Coronary artery (tissue), 2 donors: ENCODE data around the gene OR10H5.
"Not testable (repeated sequence)": the region's sequence is repeated elsewhere in the genome, so short reads cannot be mapped to it uniquely, and the experiment has no call there.

Experiments
- DNase-seq: peaks from one replicate; pipeline ENCODE4 v3.0.0-alpha.2; 2017; ENCODE audit warnings: low spot score
- H3K27ac ChIP-seq, 2 donors: fragments of 200-600 bp; sonication (generic); one replicate each; pipeline ENCODE4 v1.5.1; 2016 to 2019
- H3K4me3 ChIP-seq: fragments of 200-600 bp; sonication (generic); 2 replicates; pipeline ENCODE4 v1.5.1; 2016; ENCODE audit warnings: mild to moderate bottlenecking, moderate library complexity
- TF ChIP-seq, protein P1 (sequence below): fragments of 200-600 bp; sonication (generic); IDR thresholded peaks from one replicate; pipeline ENCODE4 v1.5.1; 2019; ENCODE audit warnings: antibody characterized with exemption

Gene OR10H5

DNA sequence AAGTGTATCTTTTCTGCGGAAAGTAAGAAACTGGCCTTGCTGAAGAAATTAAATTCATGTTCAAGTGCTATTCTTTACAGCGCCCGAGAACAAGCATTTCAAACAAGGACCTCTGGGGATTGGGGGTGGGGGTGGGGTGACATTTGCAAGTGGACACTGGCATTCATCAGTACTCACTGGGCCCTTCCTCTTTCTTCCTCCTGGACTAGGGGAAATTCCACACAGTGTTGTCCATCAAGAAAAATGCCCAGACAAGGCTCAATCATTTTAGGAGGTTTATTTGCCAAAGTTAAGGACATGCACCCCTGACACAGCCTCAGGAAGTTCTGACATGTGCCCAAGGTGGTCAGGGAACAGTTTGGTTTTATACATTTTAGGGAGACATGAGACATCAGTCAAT, 50.9 kb downstream of the OR10H5 start:
- TF ChIP-seq, protein P1, sequence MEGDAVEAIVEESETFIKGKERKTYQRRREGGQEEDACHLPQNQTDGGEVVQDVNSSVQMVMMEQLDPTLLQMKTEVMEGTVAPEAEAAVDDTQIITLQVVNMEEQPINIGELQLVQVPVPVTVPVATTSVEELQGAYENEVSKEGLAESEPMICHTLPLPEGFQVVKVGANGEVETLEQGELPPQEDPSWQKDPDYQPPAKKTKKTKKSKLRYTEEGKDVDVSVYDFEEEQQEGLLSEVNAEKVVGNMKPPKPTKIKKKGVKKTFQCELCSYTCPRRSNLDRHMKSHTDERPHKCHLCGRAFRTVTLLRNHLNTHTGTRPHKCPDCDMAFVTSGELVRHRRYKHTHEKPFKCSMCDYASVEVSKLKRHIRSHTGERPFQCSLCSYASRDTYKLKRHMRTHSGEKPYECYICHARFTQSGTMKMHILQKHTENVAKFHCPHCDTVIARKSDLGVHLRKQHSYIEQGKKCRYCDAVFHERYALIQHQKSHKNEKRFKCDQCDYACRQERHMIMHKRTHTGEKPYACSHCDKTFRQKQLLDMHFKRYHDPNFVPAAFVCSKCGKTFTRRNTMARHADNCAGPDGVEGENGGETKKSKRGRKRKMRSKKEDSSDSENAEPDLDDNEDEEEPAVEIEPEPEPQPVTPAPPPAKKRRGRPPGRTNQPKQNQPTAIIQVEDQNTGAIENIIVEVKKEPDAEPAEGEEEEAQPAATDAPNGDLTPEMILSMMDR, result no peak
- DNase-seq, result no peak
- Histone ChIP-seq H3K27ac (no peak overlapping the region), H3K4me3 (no peak overlapping the region)

GRCh38 chr19:15839888-15840287, 52.4 kb downstream of the OR10H5 start:
- not testable (repeated sequence) for H3K4me3 ChIP-seq, DNase-seq, H3K27ac ChIP-seq

GRCh38 chr19:15840833-15841232, 53.4 kb downstream of the OR10H5 start:
- TF ChIP-seq, protein P1, result no peak
- H3K27ac ChIP-seq, result no peak overlapping the region

DNA sequence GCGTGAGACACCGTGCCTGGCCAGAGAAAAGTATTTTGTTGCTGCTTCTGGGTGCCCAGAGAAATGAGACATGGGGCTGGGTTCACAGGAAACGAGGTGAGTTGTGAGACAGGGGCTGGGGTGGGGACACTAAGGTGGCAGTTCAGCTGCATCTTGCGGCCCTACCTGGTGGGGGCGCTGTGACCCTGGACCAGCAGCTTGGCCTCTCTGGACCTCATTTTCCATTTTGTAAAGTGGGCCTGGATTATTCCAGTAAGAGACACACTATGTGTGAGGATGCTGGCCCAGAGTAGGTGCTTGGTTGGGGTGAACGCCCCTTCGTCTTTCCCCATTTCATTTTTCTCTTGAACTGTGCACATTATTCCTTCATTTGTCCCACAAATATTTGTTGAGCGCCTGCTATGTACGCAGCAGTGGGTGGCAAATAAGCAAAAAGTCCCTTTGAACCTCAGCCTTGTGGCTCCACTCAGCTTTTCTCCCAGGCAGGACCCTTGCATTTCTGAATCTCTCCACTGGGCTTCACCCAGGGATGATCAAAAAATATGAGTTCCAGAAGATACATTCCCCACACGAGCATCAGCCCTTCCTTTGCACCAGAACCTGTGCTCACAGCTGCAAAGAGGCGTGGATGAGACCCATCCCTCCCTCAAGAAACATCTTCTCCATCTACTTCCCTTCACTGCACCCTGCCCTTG, 54.6 kb downstream of the OR10H5 start:
- TF ChIP-seq, protein P1, result no peak
- no peak for DNase-seq
- no peak overlapping the region for H3K27ac ChIP-seq
- no peak overlapping the region for H3K4me3 ChIP-seq

More at GRCh38 chr19:15840833-15841232, 53.4 kb downstream of the OR10H5 start:
- DNase-seq, result no peak
- no peak overlapping the region for H3K4me3 ChIP-seq

- DNase-seq, result no peak
- no peak overlapping the region for H3K27ac ChIP-seq
- TF ChIP-seq, protein P1, result no peak
- H3K4me3 ChIP-seq, result no peak overlapping the region
Measured at GRCh38 chr19:15843203-15843893, 55.9 kb downstream of the OR10H5 start.

- DNase-seq, H3K27ac ChIP-seq, H3K4me3 ChIP-seq: not testable (repeated sequence)
Measured at GRCh38 chr19:15843894-15844222, 56.4 kb downstream of the OR10H5 start.

GRCh38 chr19:15846923-15847322, 59.5 kb downstream of the OR10H5 start:
- no peak overlapping the region for H3K27ac ChIP-seq
- DNase-seq, result no peak
- TF ChIP-seq, protein P1, result no peak
- H3K4me3 ChIP-seq, result no peak overlapping the region

GRCh38 chr19:15850385-15850784, 62.9 kb downstream of the OR10H5 start:
- no peak overlapping the region for H3K4me3 ChIP-seq
- TF ChIP-seq, protein P1, result no peak
- DNase-seq, result no peak
- H3K27ac ChIP-seq, result no peak overlapping the region
